Subcutaneous adipose tissue (tissue), 4 donors: ENCODE results near the gene VAV3. TPM values are rescaled to one million over a fixed set of nuclear protein-coding genes. Genes with fewer than 3 reads are reported as not detected.

Experiments
- total RNA-seq, 4 donors: library from RNA; depleted of rRNA; stranded (reverse); fragments of >200 nt; gene quantifications; one replicate each; pipeline ENCODE4 v1.1.0, GENCODE V29; 2016
- TF ChIP-seq, protein P1 (sequence below): fragments of 450-650 bp; IDR thresholded peaks from one replicate; pipeline ENCODE4 v1.5.1; 2016; ENCODE audit warnings: low read depth, mild to moderate bottlenecking, control low read depth, antibody characterized with exemption, moderate library complexity

Gene VAV3
- total RNA-seq, 4 donors from 2014 or later: 7.0 to 13.1 (median 10.1) TPM

DNA sequence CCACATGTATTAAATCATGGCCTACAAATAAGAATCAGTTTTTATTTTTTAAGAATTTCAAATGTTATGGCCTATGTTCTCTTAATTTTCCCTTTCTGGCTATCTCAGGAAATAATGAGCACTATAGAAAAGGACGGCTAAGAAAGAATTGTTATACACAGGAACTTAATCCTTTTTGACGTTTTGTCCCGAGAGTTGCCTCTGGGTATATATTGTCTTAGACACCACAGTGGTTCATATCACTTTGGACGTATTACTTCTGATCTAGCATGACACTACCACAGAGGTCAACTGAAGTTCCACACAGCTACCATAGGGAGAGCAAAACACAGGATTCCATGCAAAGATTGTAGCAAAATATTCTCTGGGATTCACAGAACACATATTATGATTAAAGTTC lies 307.6 kb downstream of the VAV3 start:
- TF ChIP-seq, protein P1, sequence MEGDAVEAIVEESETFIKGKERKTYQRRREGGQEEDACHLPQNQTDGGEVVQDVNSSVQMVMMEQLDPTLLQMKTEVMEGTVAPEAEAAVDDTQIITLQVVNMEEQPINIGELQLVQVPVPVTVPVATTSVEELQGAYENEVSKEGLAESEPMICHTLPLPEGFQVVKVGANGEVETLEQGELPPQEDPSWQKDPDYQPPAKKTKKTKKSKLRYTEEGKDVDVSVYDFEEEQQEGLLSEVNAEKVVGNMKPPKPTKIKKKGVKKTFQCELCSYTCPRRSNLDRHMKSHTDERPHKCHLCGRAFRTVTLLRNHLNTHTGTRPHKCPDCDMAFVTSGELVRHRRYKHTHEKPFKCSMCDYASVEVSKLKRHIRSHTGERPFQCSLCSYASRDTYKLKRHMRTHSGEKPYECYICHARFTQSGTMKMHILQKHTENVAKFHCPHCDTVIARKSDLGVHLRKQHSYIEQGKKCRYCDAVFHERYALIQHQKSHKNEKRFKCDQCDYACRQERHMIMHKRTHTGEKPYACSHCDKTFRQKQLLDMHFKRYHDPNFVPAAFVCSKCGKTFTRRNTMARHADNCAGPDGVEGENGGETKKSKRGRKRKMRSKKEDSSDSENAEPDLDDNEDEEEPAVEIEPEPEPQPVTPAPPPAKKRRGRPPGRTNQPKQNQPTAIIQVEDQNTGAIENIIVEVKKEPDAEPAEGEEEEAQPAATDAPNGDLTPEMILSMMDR: no peak

DNA sequence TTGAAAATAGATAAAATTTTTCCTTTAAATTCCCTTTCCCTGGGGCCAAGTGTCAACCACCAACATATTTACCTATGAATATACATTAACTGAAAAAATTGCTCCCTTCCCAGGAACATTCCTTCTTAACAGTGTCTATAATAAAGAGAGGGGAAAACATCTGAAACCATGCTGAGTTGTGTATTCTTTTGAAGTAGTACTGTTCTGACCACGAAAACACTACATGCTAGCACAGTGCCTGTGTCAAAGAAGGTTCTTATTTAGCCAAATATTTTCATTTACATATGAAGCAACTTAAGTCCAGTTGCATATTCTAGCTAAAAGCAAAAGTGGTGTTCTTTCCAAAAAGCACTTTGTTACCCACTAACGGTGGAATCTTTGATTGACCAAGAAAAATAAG lies 311.2 kb downstream of the VAV3 start:
- TF ChIP-seq, protein P1: no peak

DNA sequence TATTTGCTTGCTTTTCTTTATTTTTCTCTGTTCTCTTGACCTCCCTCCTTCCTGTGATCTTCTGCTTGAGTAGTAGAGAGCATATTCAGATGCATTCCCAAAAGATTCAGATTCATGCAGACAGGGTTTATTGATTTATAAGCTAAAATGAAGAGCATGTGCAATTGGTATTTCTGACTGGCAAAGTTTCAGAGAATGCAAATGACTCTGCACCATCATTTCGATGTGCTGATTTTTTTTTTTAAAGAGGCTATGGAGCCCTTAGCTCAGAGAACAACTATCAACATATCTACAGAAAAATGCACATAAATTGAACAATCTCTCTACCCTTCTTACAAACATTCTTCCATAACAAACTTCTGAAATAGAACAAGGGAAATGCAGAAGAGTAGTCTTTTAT lies 312.0 kb downstream of the VAV3 start:
- TF ChIP-seq, protein P1: no peak

DNA sequence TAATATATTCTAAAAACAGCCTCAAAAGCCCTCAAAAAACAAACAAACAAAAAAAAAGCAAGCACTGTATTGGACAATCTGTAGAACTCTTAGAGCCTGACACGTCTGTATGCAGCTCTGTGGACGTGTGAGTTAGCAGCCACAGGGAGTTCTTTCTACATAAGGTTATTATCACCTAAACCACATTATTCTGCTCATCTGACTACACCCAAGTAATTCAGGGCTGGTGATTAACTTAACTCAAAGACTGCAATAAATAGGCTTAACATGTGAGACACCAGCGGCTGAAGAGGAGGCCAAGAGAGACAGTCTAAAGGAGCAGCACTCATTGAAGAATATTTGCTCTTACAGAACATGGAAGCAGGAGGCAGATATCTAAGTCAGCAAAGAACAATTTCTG lies 316.0 kb downstream of the VAV3 start:
- TF ChIP-seq, protein P1: no peak

DNA sequence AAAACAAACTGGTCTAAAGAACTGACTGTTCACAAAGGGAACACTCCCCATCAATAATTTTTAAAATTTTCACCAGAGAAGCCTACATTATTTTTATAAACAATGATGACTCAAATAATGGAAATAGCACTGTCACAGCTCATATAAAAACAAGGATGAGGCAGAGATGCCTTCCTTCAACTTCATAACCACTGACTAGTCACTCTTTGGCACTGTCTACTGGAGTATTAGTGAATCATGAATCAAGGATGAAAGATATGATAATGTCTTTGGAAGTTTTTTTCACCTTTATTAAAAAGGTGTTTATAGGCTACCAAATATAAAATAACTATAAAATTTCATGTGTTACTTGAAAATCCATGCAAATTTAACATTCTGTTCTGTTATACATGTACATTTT lies 316.9 kb downstream of the VAV3 start:
- TF ChIP-seq, protein P1: no peak

DNA sequence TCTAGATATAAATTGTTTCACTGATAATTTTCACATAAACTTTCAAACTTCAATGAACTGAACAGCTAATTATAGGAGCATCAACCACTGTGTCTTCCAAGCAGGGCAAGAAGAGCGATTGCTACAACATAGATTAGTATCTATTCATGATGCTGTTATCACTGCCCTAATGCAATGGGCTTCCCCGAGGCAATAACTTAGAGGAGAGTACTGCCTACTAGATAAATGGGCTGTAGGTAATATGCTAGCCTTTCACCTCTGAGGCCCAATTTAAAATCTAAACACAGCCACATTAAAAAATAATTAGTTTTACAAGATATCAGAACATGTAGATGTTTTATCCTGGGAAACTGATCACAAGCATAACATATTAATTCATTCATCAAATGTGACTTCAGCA lies 318.0 kb downstream of the VAV3 start:
- TF ChIP-seq, protein P1: no peak

DNA sequence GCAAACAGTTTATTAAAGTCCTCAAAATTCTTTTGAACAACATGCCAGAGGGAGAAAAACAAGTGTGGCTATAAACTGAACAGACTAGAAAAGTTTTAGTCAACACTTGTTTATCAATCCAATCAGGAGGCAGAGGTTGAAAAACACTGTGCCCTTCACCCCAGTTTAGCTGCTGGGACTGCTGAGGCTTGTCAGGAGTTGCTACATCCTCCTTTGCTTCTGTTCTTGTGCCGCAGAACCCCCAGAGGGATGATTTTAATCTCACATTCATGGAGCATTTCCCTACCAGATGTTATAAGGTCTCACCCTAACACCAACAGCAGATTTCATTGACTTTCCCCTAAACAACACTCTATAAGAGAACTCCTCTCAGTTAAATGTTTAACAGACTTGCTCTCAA lies 321.2 kb downstream of the VAV3 start:
- TF ChIP-seq, protein P1: no peak

DNA sequence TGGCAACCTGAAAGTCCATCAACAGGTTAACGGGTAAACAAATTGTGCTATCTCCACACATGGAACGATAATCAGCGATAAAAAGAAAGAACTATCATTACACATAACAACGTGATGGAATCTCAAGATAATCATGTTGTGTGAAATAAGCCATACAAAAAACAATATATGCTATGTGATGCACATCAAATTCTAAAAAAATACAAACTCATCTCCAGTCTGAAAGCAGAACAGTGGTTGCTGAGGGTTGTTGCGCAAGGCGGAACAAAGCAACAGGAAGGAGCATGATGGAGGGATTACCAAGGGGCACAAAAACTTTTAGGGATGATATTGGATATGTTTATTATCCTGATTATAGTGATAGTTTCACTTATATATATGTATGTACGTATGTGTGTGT lies 324.8 kb downstream of the VAV3 start:
- TF ChIP-seq, protein P1: no peak
